Kidney (tissue), 14 donors: ENCODE data around the gene SLC2A8. TPM values are rescaled to one million over a fixed set of nuclear protein-coding genes. Genes with fewer than 3 reads are reported as not detected.

Experiments used
- DNase-seq, 5 donors: peaks; one replicate each; pipeline ENCODE4 v3.0.0-alpha.2; 2013 to 2020
- FAIRE-seq: peaks from 2 replicates; lab custom pipeline; 2012; peaks lifted over from hg19 to GRCh38; lab: Jason Lieb, UNC
- H3K27ac ChIP-seq, 2 donors: one replicate each; pipeline ENCODE4 v1.7.0; 2013; ENCODE audit warnings: low read depth in 2 of 2, low read length in 2 of 2, inconsistent platforms in 1 of 2
- H3K27me3 ChIP-seq: one replicate; pipeline ENCODE4 v1.7.1; 2013; ENCODE audit warnings: low read length, inconsistent platforms; ENCODE audit not compliant: control insufficient read depth, insufficient read depth
- H3K36me3 ChIP-seq, 3 donors: one replicate each; pipeline versions ENCODE4 v1.7.0 to v1.7.1; 2013; ENCODE audit warnings: low read length in 3 of 3, control low read depth in 1 of 3, inconsistent platforms in 1 of 3; ENCODE audit not compliant: insufficient read depth in 3 of 3, control insufficient read depth in 2 of 3
- H3K4me1 ChIP-seq, 3 donors: one replicate each; pipeline versions ENCODE4 v1.7.0 to v1.7.1; 2013; ENCODE audit warnings: low read length in 3 of 3, inconsistent platforms in 1 of 3, low read depth in 1 of 3; ENCODE audit not compliant: control insufficient read depth in 2 of 3, insufficient read depth in 2 of 3
- H3K4me3 ChIP-seq, 3 donors: one replicate each; pipeline versions ENCODE4 v1.7.0 to v1.8.1; 2013; ENCODE audit warnings: low read length in 3 of 3, control low read depth in 1 of 3, inconsistent platforms in 1 of 3
- H3K9ac ChIP-seq, 3 donors: one replicate each; pipeline versions ENCODE4 v1.7.0 to v1.7.1; 2013; ENCODE audit warnings: low read length in 3 of 3, control low read depth in 1 of 3, inconsistent platforms in 1 of 3
- H3K9me3 ChIP-seq, 3 donors: one replicate each; pipeline versions ENCODE4 v1.7.0 to v1.7.1; 2013; ENCODE audit warnings: low read length in 3 of 3, control low read depth in 1 of 3, inconsistent platforms in 1 of 3; ENCODE audit not compliant: control insufficient read depth in 2 of 3, insufficient read depth in 1 of 3
- intact Hi-C: fragments of 100-400 bp; cut with DNase I; formaldehyde crosslinking; loops from one replicate; pipeline ENCODE4 v1.11.1; 2022
- polyA plus RNA-seq: library from polyadenylated mRNA; stranded (reverse); fragments of 350-450 nt; fragmentation: Illumina TruSeq; extraction: RNeasy Lipid Tissue Mini Kit (QIAGEN cat#74804); gene quantifications from one replicate; pipeline ENCODE4 v1.2.3, GENCODE V29; 2014; ENCODE audit warnings: low read depth, low replicate concordance; ENCODE audit not compliant: insufficient read depth
- total RNA-seq: library from RNA; stranded (reverse); fragmentation: NEBNext Ultra II Directional; extraction: Animal tissue kit (Norgen Biotek cat#: 25700); gene quantifications from one replicate; pipeline ENCODE4 v1.2.1, GENCODE V29; 2021
- TF ChIP-seq, protein P1 (sequence below): IDR thresholded peaks from 3 replicates; pipeline ENCODE4 v1.5.1; 2012; ENCODE audit warnings: mild to moderate bottlenecking, moderate library complexity, borderline replicate concordance; ENCODE audit not compliant: insufficient read depth; ENCODE audit errors: extremely low read depth
- donor health status: control.
- donor health status: control.
- donor health status: control.
- donor health status: control.
- donor health status: control.
- donor health status: DM: yes; HTN: yes; CAD: no.
- donor health status: Normal renal cell carcinoma (clear cell type).

Gene SLC2A8
- total and polyA plus RNA-seq, 2 donors from 2014 or later: 15.3 to 22.0 TPM

- TF ChIP-seq, protein P1, sequence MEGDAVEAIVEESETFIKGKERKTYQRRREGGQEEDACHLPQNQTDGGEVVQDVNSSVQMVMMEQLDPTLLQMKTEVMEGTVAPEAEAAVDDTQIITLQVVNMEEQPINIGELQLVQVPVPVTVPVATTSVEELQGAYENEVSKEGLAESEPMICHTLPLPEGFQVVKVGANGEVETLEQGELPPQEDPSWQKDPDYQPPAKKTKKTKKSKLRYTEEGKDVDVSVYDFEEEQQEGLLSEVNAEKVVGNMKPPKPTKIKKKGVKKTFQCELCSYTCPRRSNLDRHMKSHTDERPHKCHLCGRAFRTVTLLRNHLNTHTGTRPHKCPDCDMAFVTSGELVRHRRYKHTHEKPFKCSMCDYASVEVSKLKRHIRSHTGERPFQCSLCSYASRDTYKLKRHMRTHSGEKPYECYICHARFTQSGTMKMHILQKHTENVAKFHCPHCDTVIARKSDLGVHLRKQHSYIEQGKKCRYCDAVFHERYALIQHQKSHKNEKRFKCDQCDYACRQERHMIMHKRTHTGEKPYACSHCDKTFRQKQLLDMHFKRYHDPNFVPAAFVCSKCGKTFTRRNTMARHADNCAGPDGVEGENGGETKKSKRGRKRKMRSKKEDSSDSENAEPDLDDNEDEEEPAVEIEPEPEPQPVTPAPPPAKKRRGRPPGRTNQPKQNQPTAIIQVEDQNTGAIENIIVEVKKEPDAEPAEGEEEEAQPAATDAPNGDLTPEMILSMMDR: no peak
- H3K4me1 ChIP-seq: no peaks in the 10 kb centered on the region
- H3K9ac ChIP-seq: no peak overlapping the region
- H3K4me3 ChIP-seq: no peak overlapping the region
- H3K27me3 ChIP-seq: no peaks in the 10 kb centered on the region
- intact Hi-C loops: no loop called here
- no peaks in the 10 kb centered on the region for H3K36me3 ChIP-seq
- no peak for FAIRE-seq
- no peak for DNase-seq
- H3K9me3 ChIP-seq: no peaks in the 10 kb centered on the region
- H3K27ac ChIP-seq: no peak overlapping the region
These were observed 47.4 kb upstream of the SLC2A8 start for GRCh38 chr9:127349483-127350113.

GRCh38 chr9:127351182-127352166 is 45.5 kb upstream of the SLC2A8 start:
- Histone ChIP-seq H3K27me3 (no peaks in the 10 kb centered on the region), H3K36me3 (peaks cover 0 to 2% (median 0%) of the 10 kb centered on the region in 3 donors), H3K4me1 (no peaks in the 10 kb centered on the region), H3K9me3 (no peaks in the 10 kb centered on the region), H3K4me3 (no peak overlapping the region), H3K9ac (no peak overlapping the region), H3K27ac (no peak overlapping the region)
- intact Hi-C loops: no loop called here
- TF ChIP-seq, protein P1: no peak
- DNase-seq (no peak), FAIRE-seq (no peak)

DNA sequence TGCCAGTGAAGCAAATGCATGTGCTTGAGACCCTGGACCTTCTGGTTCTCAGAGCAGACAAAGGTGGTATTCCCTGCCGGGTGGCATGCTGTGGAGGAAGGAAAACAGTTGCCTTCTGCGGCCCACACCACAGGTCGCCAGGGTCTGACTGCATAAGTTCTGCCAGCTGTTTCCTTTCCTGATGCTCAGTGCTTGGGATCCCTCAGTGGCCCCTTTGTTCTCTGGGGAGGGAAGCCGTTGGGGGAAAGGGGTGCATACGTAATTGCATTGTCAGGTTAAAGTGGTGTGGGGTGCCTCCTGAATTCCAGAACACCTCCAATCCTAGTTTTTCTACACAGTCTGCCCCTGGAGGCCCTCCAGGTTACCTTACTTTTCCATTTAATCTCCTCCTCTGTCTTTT is 43.1 kb upstream of the SLC2A8 start:
- FAIRE-seq: no peak

More for the DNA sequence above, 43.1 kb upstream of the SLC2A8 start:
- intact Hi-C loops: no loop called here
- no peak overlapping the region for H3K9ac ChIP-seq
- H3K27ac ChIP-seq: no peak overlapping the region
- H3K4me1 ChIP-seq: no peaks in the 10 kb centered on the region
- DNase-seq: no peak
- TF ChIP-seq, protein P1: no peak
- H3K27me3 ChIP-seq: no peaks in the 10 kb centered on the region
- peaks cover 0 to 4% (median 2%) of the 10 kb centered on the region in 3 donors for H3K36me3 ChIP-seq
- H3K4me3 ChIP-seq: no peak overlapping the region
- no peaks in the 10 kb centered on the region for H3K9me3 ChIP-seq
